NCI-H1417 treated with DMSO at 0.1 percent for 48 hours (cell line): ENCODE measurements around the gene DAP.
"Not testable (repeated sequence)": the region's sequence is repeated elsewhere in the genome, so short reads cannot be mapped to it uniquely, and the experiment has no call there.

Source experiments
- DNase-seq: peaks from one replicate; lab custom pipeline; 2025; lab: John Stamatoyannopoulos, UW

Gene DAP

GRCh38 chr5:10653043-10653442 lies 108.0 kb downstream of the DAP start:
- DNase-seq: no peak

GRCh38 chr5:10652606-10653005 lies 108.4 kb downstream of the DAP start:
- DNase-seq: no peak

- no peak for DNase-seq
These were observed 108.9 kb downstream of the DAP start for GRCh38 chr5:10652151-10652550.

GRCh38 chr5:10649666-10650380 lies 111.2 kb downstream of the DAP start:
- DNase-seq: no peak

GRCh38 chr5:10648806-10649665 lies 112.0 kb downstream of the DAP start:
- DNase-seq: no peak

- no peak for DNase-seq
These were observed 113.4 kb downstream of the DAP start for GRCh38 chr5:10647640-10648039.

GRCh38 chr5:10645671-10646070 lies 115.4 kb downstream of the DAP start:
- DNase-seq: no peak

- DNase-seq: no peak
These were observed 115.9 kb downstream of the DAP start for GRCh38 chr5:10645146-10645545.

GRCh38 chr5:10644192-10644591 lies 116.8 kb downstream of the DAP start:
- no peak for DNase-seq

GRCh38 chr5:10642367-10642766 lies 118.7 kb downstream of the DAP start:
- DNase-seq: no peak

- no peak for DNase-seq
These were observed 121.1 kb downstream of the DAP start for GRCh38 chr5:10639846-10640368.

- not testable (repeated sequence) for DNase-seq
These were observed 122.3 kb downstream of the DAP start for GRCh38 chr5:10638723-10639122.

- DNase-seq: no peak
These were observed 123.1 kb downstream of the DAP start for GRCh38 chr5:10637944-10638343.

- no peak for DNase-seq
These were observed 124.5 kb downstream of the DAP start for GRCh38 chr5:10636363-10637142.

GRCh38 chr5:10635867-10636350 lies 125.1 kb downstream of the DAP start:
- no peak for DNase-seq

GRCh38 chr5:10635257-10635866 lies 125.7 kb downstream of the DAP start:
- DNase-seq: no peak

- no peak for DNase-seq
These were observed 126.5 kb downstream of the DAP start for GRCh38 chr5:10634562-10634961.

- no peak for DNase-seq
These were observed 127.0 kb downstream of the DAP start for GRCh38 chr5:10634050-10634449.

GRCh38 chr5:10633271-10634049 lies 127.6 kb downstream of the DAP start:
- no peak for DNase-seq

GRCh38 chr5:10632110-10632761 lies 128.8 kb downstream of the DAP start:
- no peak for DNase-seq
